ENCODE results near the gene NSUN4. TPM values are rescaled to one million over a fixed set of nuclear protein-coding genes. Genes with fewer than 3 reads are reported as not detected.

Gene NSUN4
- total RNA-seq, 1 experiment from 2014 or later = 20.4 TPM

- H3K9ac ChIP-seq (ENCODE audit: extremely low read depth, insufficient read length, low read length) = no peak overlapping the region
- no peak for DNase-seq
- H3K23me2 ChIP-seq (ENCODE audit: insufficient read length, low read depth, low read length, poor library complexity, severe bottlenecking) = no peaks in the 10 kb centered on the region
- H3K36me3 Mint-ChIP-seq (ENCODE audit: insufficient read depth in 1 of 3, low read depth in 3 of 3) = peaks cover 23 to 45% (median 36%) of the 10 kb centered on the region in 3 experiments
- no peaks in the 10 kb centered on the region for H3K9me3 Mint-ChIP-seq
- no peak overlapping the region for H3K14ac ChIP-seq (ENCODE audit: insufficient read depth, low read length)
- H4K8ac ChIP-seq (replicated peaks; ENCODE audit: insufficient read length, low read depth, low read length) = no peak overlapping the region
- no peak overlapping the region for H3K27ac ChIP-seq (ENCODE audit: insufficient read length, low read depth, low read length)
- no peaks in the 10 kb centered on the region; the same call in 1 of the 2 replicates for H3K79me2 ChIP-seq (ENCODE audit: insufficient read depth, low read length)
- H2BK120ac ChIP-seq (ENCODE audit: low read depth, low read length, poor library complexity, severe bottlenecking) = no peak overlapping the region
- TF ChIP-seq CTCF (conservative IDR thresholded peaks at IDR 0.05) = no peak
- H2AFZ ChIP-seq (ENCODE audit: low read length) = no peak overlapping the region
- no peak overlapping the region for H3T11ph ChIP-seq (ENCODE audit: low read length)
- no peaks in the 10 kb centered on the region for H3K27me3 ChIP-seq (ENCODE audit: insufficient read depth, low read length)
- H3K4ac ChIP-seq (ENCODE audit: low read depth, low read length) = no peak overlapping the region
- H3K79me1 ChIP-seq (ENCODE audit: insufficient read depth, low read depth, low read length, poor library complexity, severe bottlenecking) = no peaks in the 10 kb centered on the region
- H3K27ac Mint-ChIP-seq = no peak overlapping the region
- H3K27me3 Mint-ChIP-seq (ENCODE audit: low read depth) = no peaks in the 10 kb centered on the region
- no peak overlapping the region for H3K18ac ChIP-seq (ENCODE audit: insufficient read length, low read depth, low read length)
- H3K4me3 Mint-ChIP-seq = no peak overlapping the region
- H2BK15ac ChIP-seq (ENCODE audit: low read depth, low read length) = no peak overlapping the region
- no peaks in the 10 kb centered on the region for H3K9me3 ChIP-seq (ENCODE audit: control insufficient read depth, low read depth, low read length)
- H3K23ac ChIP-seq (ENCODE audit: insufficient read length, low read depth, low read length) = no peak overlapping the region
- no peaks in the 10 kb centered on the region for H4K20me1 ChIP-seq (ENCODE audit: control insufficient read depth, insufficient read depth, insufficient read length)
- no peak overlapping the region for H2BK5ac ChIP-seq (ENCODE audit: insufficient read length, low read length)
- H3K4me1 Mint-ChIP-seq = peaks cover 15 to 20% of the 10 kb centered on the region in 2 experiments
- no peak overlapping the region for H2AK5ac ChIP-seq (ENCODE audit: insufficient read length, low read length)
- no peak overlapping the region for H2BK12ac ChIP-seq (ENCODE audit: insufficient read length, low read depth, low read length)
- no peak overlapping the region for H3K56ac ChIP-seq (ENCODE audit: insufficient read length, low read depth, low read length)
- WGBS (ENCODE audit: extremely low coverage, insufficient read length, low lambda C conversion rate) = no CpG with 5 or more reads among the region's 2 CpGs
- H4K91ac ChIP-seq (ENCODE audit: insufficient read length, low read depth, low read length) = no peak overlapping the region
- no peak overlapping the region for H3K4me2 ChIP-seq (ENCODE audit: insufficient read depth, insufficient read length, low read length)
- no peaks in the 10 kb centered on the region; the same call in 1 of the 2 replicates for H3K4me1 ChIP-seq (ENCODE audit: insufficient read depth, low read length)
- no peak overlapping the region for H2BK20ac ChIP-seq (ENCODE audit: low read depth, low read length, poor library complexity, severe bottlenecking)
- no peak overlapping the region for H4K5ac ChIP-seq (ENCODE audit: insufficient read length, low read depth, low read length)
Observed at GRCh38 chr1:46295306-46295705, 45.3 kb upstream of the NSUN4 start.
